ENCODE results near the gene CRCP.
"Not testable (repeated sequence)": the region's sequence is repeated elsewhere in the genome, so short reads cannot be mapped to it uniquely, and the experiment has no call there.

CRCP gene

DNA sequence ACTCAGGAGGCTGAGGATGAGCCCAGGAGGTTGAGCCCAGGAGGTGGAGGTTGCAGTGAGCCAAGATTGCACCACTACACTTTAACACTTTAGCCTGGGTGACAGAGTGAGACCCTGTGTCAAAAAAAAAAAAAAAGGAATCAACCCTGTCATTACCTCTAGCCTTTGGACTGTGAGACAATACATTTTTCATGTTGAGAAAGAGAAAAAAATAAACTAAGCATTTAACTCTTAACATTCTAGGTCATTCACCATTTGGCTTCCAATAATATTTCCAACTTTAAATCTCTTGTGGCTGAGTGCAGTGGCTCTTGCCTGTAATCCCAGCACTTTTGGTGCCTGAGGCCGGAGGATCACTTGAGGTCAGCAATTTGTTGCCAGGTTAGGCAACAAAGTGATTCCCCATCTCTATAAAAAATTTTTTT lies 48.6 kb downstream of the CRCP start:
- TF ChIP-seq, protein P1, sequence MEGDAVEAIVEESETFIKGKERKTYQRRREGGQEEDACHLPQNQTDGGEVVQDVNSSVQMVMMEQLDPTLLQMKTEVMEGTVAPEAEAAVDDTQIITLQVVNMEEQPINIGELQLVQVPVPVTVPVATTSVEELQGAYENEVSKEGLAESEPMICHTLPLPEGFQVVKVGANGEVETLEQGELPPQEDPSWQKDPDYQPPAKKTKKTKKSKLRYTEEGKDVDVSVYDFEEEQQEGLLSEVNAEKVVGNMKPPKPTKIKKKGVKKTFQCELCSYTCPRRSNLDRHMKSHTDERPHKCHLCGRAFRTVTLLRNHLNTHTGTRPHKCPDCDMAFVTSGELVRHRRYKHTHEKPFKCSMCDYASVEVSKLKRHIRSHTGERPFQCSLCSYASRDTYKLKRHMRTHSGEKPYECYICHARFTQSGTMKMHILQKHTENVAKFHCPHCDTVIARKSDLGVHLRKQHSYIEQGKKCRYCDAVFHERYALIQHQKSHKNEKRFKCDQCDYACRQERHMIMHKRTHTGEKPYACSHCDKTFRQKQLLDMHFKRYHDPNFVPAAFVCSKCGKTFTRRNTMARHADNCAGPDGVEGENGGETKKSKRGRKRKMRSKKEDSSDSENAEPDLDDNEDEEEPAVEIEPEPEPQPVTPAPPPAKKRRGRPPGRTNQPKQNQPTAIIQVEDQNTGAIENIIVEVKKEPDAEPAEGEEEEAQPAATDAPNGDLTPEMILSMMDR (IDR thresholded peaks at IDR 0.05; ENCODE audit: low read depth, low read length) = no peak
- no peak overlapping the region for H3K4me3 ChIP-seq (replicated peaks in 1 of 2; ENCODE audit: low read depth in 2 of 2, low read length in 2 of 2)
- no peak for DNase-seq (ENCODE audit: low read depth in 2 of 2)

DNA sequence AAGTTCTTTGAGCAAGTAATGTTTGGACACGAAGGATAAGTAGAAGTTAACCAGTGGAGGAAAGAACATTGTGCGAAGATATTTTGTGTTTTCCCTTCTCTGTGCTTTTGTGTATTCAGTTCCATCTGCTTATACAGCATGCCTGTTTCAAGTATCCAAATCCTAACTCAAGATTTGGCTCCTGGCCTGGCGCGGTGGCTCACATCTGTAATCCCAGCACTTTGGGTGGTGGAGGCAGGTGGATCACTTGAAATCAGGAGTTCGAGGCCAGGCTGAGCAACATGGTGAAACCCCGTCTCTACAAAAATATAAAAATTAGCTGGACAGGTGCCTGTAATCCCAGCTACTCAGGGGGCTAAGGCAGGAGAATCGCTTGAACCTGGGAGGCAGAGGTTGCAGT lies 49.7 kb downstream of the CRCP start:
- no peak for DNase-seq (ENCODE audit: low read depth in 2 of 2)
- TF ChIP-seq, protein P1 (IDR thresholded peaks at IDR 0.05; ENCODE audit: low read depth, low read length) = no peak
- H3K4me3 ChIP-seq (replicated peaks in 1 of 2; ENCODE audit: low read depth in 2 of 2, low read length in 2 of 2) = no peak overlapping the region

DNA sequence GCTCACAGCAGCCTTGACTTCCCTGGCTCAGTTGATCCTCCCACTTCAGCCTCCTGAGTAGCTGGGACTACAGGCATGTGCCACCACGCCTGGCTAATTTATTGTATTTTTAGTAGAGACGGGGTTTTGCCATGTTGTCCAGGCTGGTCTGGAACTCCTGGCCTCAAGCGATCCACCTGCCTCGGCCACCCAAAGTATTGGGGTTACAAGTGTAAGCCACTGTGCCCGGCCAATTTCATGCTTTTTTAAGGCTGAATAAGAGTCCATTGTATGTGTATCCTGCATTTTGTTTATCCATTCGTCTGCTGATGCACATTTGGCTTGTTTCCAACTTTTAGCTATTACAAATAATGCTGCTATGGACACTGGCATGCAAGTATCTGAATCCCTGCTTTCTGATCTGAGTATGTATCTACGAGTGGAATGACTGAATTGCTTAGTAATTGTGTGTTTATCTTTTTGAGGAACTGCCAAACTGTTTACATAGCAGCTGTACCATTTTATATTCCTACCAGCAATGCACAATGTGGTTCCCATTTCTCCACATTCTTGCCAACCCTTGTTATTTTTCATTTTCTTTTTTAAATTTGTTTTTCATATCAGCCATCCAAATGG lies 53.2 kb downstream of the CRCP start:
- H3K4me3 ChIP-seq (replicated peaks in 1 of 2; ENCODE audit: low read depth in 2 of 2, low read length in 2 of 2) = no peak overlapping the region
- TF ChIP-seq, protein P1 (IDR thresholded peaks at IDR 0.05; ENCODE audit: low read depth, low read length) = no peak
- peak; percentile 91 for DNase-seq (ENCODE audit: low read depth in 2 of 2)

DNA sequence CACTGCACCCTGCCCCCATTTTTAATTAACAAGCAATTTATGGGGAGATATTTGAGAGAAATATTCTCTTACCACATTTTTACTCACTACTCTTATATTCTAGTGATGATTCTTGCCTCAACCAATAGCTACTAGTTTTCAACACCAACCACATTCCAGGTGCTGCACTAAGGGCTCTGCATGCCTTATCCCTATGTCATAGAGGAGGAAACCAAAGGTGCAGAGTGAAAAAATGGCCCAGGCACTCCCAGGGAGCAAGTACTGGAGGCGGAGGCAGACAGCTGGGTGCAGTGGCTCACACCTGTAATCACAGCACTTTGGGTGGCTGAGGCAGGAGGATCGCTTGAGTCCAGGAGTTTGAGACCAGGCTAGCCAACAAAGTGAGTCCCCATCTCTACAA lies 55.0 kb downstream of the CRCP start:
- DNase-seq (ENCODE audit: low read depth in 2 of 2) = no peak
- no peak overlapping the region for H3K4me3 ChIP-seq (replicated peaks in 1 of 2; ENCODE audit: low read depth in 2 of 2, low read length in 2 of 2)
- TF ChIP-seq, protein P1 (IDR thresholded peaks at IDR 0.05; ENCODE audit: low read depth, low read length) = no peak

DNA sequence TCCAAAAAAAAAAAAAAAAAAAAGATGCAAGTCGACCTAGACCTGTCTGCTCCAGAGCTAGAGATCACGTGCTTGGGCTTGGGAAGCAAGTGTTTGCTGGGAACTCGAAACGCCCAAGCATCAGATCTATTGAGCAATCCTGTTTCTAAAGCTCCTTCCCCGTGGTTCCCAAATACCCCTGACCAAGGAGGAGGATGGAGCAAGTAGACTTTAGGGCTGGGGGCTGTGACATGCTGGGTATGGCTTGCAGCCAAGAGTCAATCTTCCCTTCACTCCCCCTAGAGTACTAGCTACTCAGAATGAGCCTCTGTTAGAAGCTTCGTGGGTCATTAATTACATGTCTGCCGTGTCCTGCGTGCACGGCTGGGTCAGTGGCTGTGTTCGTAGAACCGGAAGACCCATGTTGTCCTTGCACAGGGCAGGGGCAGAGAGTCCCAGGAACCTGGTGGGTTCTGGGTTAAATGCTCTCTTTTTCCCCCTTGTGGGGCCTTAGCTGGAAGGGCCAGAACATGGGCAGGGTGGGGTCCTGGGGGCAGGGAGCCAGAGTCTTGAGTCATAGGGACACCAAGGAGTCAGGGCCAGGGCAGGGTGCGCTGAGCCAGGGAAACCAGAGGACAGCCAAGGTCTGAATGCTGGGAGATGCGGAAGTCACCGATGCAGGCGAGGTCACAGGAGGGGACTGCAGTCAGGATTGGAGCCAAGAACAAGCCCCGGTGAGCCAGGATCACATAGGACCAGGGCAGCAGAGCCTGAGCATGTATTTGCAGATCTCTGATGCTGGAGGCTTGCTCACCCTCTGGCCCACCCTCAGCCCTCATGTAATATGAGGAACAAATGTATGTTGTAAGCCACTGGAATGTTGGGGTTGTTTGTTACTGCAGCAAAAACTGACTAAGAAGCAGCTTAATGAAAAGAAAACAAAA lies 55.9 kb downstream of the CRCP start:
- no peak overlapping the region for H3K4me3 ChIP-seq (replicated peaks in 1 of 2; ENCODE audit: low read depth in 2 of 2, low read length in 2 of 2)
- TF ChIP-seq, protein P1 (IDR thresholded peaks at IDR 0.05; ENCODE audit: low read depth, low read length) = no peak
- peak; percentile 69 to 70 for DNase-seq (ENCODE audit: low read depth in 2 of 2)

DNA sequence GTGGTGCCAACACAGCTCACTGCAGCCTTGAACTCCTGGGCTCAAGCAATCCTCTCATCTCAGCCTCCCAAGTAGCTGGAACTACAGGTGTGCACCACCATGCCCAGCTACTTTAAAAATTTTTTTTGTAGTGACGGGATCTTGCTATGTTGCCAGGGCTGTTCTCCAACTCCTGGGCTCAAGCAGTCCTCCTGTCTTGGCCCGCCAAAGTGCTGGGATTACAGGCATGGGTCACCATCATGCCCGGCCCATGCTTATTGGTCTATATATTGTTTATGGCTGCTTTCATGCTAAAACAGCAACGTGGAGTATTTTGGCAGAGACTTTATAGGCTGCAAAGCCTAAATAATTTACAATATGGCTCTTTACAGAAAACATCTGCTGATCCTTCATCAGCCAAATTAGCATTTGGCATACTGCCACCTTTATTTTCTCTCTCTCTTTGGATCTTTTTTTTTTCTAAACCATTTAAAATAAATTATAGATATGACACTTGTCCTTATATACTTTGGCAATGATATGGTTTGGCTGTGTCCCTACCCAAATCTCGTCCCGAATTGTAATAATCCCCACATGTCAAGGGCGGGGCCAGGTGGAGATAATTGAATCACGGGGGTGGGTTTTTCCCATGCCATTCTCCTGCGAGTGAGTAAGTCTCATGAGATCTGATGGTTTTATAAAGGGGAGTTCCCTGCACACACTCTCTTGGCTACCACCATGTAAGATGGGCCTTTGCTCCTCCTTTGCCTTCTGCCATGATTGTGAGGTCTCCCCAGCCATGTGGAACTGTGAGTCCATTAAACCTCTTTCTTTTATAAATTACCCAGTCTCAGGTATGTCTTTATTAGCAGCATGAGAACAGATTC lies 58.1 kb downstream of the CRCP start:
- DNase-seq (ENCODE audit: low read depth in 2 of 2); H3K4me3 ChIP-seq (replicated peaks in 1 of 2; ENCODE audit: low read depth in 2 of 2, low read length in 2 of 2): not testable (repeated sequence)

Data from cardiac fibroblast (primary cell).